Pons (tissue), 1 donor: Measurements from ENCODE around the gene SLC38A3.
A peak's percentile ranks its signal among the peaks of the same experiment; 100 is the strongest.
"Not testable (repeated sequence)": the region's sequence is repeated elsewhere in the genome, so short reads cannot be mapped to it uniquely, and the experiment has no call there.

ENCODE experiments used
- DNase-seq: peaks from one replicate; pipeline ENCODE4 v3.0.0-alpha.2; 2016; ENCODE audit warnings: low spot score

SLC38A3 gene

GRCh38 chr3:50235716-50236483, 30.8 kb downstream of the SLC38A3 start, which contains the start of gene GNAI2:
Gene GNAI2 (plus strand): TSS chr3:50236204. CDS start chr3:50236336, 132 bp downstream.
- DNase-seq: peak; percentile 99

- no peak for DNase-seq
These were observed 31.5 kb downstream of the SLC38A3 start for GRCh38 chr3:50236484-50237132.

- DNase-seq: no peak
These were observed 32.1 kb downstream of the SLC38A3 start for GRCh38 chr3:50237133-50237651.

- DNase-seq: peak; percentile 68
These were observed 32.9 kb downstream of the SLC38A3 start for GRCh38 chr3:50237754-50238548.

- peak; percentile 53 for DNase-seq
These were observed 33.5 kb downstream of the SLC38A3 start for GRCh38 chr3:50238549-50239026.

GRCh38 chr3:50239649-50240048, 34.6 kb downstream of the SLC38A3 start:
- DNase-seq: no peak

- DNase-seq: no peak
These were observed 36.1 kb downstream of the SLC38A3 start for GRCh38 chr3:50241163-50241562.

- DNase-seq: no peak
These were observed 36.8 kb downstream of the SLC38A3 start for GRCh38 chr3:50241713-50242380.

- no peak for DNase-seq
These were observed 37.3 kb downstream of the SLC38A3 start for GRCh38 chr3:50242381-50242770.

GRCh38 chr3:50242851-50243542, 37.9 kb downstream of the SLC38A3 start:
- DNase-seq: peak; percentile 76

- DNase-seq: no peak
These were observed 38.4 kb downstream of the SLC38A3 start for GRCh38 chr3:50243543-50243895.

- DNase-seq: not testable (repeated sequence)
These were observed 39.7 kb downstream of the SLC38A3 start for GRCh38 chr3:50244813-50245212.

GRCh38 chr3:50245251-50245745, 40.2 kb downstream of the SLC38A3 start:
- no peak for DNase-seq

GRCh38 chr3:50245831-50246516, 40.9 kb downstream of the SLC38A3 start:
- peak; percentile 79 for DNase-seq

- DNase-seq: no peak
These were observed 41.5 kb downstream of the SLC38A3 start for GRCh38 chr3:50246517-50246954.

- no peak for DNase-seq
These were observed 43.3 kb downstream of the SLC38A3 start for GRCh38 chr3:50248387-50248786.

- no peak for DNase-seq
These were observed 44.4 kb downstream of the SLC38A3 start for GRCh38 chr3:50249457-50249856.

- DNase-seq: no peak
These were observed 45.4 kb downstream of the SLC38A3 start for GRCh38 chr3:50250514-50250913.

GRCh38 chr3:50251220-50251619, 46.1 kb downstream of the SLC38A3 start:
- DNase-seq: no peak

- no peak for DNase-seq
These were observed 49.6 kb downstream of the SLC38A3 start for GRCh38 chr3:50254577-50255250.
